ENCODE measurements around the gene APOO.

Gene APOO

DNA sequence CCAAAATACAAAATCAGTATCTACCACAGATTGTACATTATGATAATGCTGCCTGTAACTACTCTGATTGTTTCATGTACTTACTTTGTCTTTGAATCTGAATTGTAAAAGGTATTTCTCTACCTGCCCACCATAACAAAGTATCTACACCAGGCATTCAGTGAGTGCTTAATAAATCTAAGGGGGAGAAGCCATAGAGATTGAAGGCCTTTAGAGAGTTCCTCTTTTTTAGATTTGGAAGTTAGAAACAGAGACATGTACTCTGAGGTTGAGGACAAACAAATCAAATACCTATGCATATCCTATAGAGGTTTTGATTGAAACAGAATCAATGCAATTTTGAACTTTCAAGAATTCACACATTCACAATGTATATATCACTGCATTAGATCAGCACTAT is 82.1 kb downstream of the APOO start:
- DNase-seq (ENCODE audit: low spot score) = no peak
- TF ChIP-seq, protein P1, sequence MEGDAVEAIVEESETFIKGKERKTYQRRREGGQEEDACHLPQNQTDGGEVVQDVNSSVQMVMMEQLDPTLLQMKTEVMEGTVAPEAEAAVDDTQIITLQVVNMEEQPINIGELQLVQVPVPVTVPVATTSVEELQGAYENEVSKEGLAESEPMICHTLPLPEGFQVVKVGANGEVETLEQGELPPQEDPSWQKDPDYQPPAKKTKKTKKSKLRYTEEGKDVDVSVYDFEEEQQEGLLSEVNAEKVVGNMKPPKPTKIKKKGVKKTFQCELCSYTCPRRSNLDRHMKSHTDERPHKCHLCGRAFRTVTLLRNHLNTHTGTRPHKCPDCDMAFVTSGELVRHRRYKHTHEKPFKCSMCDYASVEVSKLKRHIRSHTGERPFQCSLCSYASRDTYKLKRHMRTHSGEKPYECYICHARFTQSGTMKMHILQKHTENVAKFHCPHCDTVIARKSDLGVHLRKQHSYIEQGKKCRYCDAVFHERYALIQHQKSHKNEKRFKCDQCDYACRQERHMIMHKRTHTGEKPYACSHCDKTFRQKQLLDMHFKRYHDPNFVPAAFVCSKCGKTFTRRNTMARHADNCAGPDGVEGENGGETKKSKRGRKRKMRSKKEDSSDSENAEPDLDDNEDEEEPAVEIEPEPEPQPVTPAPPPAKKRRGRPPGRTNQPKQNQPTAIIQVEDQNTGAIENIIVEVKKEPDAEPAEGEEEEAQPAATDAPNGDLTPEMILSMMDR (IDR thresholded peaks at IDR 0.05; ENCODE audit: poor library complexity, severe bottlenecking) = no peak
- no peaks in the 10 kb centered on the region for H3K4me1 ChIP-seq (ENCODE audit: insufficient read depth, poor library complexity, severe bottlenecking)
- ATAC-seq (ENCODE audit: low read depth) = no peak
- no peaks in the 10 kb centered on the region for H3K9me3 ChIP-seq (ENCODE audit: severe bottlenecking)
- no peaks in the 10 kb centered on the region for H3K36me3 ChIP-seq (ENCODE audit: low read depth)
- H3K27me3 ChIP-seq (ENCODE audit: insufficient read depth, poor library complexity, severe bottlenecking) = no peaks in the 10 kb centered on the region
- H3K4me3 ChIP-seq (ENCODE audit: severe bottlenecking) = no peak overlapping the region
- H3K27ac ChIP-seq (ENCODE audit: poor library complexity, severe bottlenecking) = no peak overlapping the region

DNA sequence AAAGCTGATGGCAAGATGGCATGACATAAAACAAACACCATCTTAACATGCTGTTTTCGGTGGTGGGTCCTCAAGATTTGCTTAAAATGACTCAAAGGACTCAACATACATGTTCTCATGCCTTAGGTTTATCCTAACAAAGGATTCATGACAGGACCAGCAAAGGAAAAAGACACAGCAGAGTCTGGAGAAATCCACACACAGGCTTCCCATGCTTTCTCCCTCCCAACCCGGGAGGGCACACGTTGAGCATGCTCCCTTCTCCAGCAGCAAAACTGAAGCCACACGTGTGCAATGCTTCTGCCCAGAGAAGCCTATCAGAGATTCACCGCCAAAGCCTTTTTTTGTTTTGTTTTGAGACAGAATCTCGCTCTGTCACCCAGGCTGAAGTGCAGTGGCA is 84.9 kb downstream of the APOO start:
- TF ChIP-seq, protein P1 (IDR thresholded peaks at IDR 0.05; ENCODE audit: poor library complexity, severe bottlenecking) = no peak
- DNase-seq (ENCODE audit: low spot score) = no peak
- Histone ChIP-seq H3K9me3 (ENCODE audit: severe bottlenecking) (no peaks in the 10 kb centered on the region), H3K27me3 (ENCODE audit: insufficient read depth, poor library complexity, severe bottlenecking) (no peaks in the 10 kb centered on the region), H3K4me1 (ENCODE audit: insufficient read depth, poor library complexity, severe bottlenecking) (peaks cover 4% of the 10 kb centered on the region), H3K36me3 (ENCODE audit: low read depth) (no peaks in the 10 kb centered on the region), H3K4me3 (ENCODE audit: severe bottlenecking) (no peak overlapping the region), H3K27ac (ENCODE audit: poor library complexity, severe bottlenecking) (no peak overlapping the region)
- no peak for ATAC-seq (ENCODE audit: low read depth)

DNA sequence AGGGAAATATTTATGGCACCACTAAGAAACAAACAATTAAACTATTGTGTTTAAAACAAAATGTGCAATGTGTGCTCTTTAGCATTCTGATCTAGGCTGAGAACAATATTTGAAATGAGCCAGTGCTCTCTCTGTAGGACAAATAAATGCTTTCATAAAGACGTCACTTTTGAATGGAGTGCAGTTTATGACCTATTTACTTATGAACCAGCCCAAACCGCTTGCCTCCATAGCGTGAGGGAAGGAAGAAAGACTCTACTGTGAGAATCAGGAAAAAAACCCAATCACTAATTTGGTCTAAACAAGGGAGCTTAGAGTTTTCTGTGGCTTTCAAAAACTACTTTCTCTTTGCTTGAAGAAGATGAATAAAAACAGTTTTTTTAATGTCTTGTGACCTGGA is 85.3 kb downstream of the APOO start:
- H3K27ac ChIP-seq (ENCODE audit: poor library complexity, severe bottlenecking) = no peak overlapping the region
- H3K36me3 ChIP-seq (ENCODE audit: low read depth) = no peaks in the 10 kb centered on the region
- no peak overlapping the region for H3K4me3 ChIP-seq (ENCODE audit: severe bottlenecking)
- no peaks in the 10 kb centered on the region for H3K27me3 ChIP-seq (ENCODE audit: insufficient read depth, poor library complexity, severe bottlenecking)
- peaks cover 4% of the 10 kb centered on the region for H3K4me1 ChIP-seq (ENCODE audit: insufficient read depth, poor library complexity, severe bottlenecking)
- DNase-seq (ENCODE audit: low spot score) (no peak), ATAC-seq (ENCODE audit: low read depth) (0 out of 3 replicates have a peak, but pooled peaks have one; percentile 21)
- TF ChIP-seq, protein P1 (IDR thresholded peaks at IDR 0.05; ENCODE audit: poor library complexity, severe bottlenecking) = no peak
- no peaks in the 10 kb centered on the region for H3K9me3 ChIP-seq (ENCODE audit: severe bottlenecking)

DNA sequence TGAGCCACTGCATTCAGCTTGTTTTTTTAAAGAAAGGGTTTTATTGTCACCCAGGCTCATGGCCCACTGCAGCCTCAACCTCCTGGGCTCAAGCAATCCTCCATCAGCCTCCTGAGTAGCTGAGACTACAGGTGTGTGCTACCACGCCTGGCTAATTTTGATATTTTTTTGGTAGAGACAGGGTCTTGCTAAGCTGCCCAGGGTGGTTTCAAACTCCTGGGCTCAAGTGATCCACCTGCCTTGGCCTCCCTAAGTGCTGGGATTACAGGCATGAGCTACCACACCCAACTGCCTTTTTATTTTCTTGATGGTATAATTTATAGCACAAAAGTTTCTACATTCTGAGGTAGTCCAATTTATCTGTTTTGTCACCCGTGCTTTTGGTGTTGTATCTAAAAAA is 85.9 kb downstream of the APOO start:
- Histone ChIP-seq H3K27me3 (ENCODE audit: insufficient read depth, poor library complexity, severe bottlenecking) (no peaks in the 10 kb centered on the region), H3K4me1 (ENCODE audit: insufficient read depth, poor library complexity, severe bottlenecking) (peaks cover 4% of the 10 kb centered on the region), H3K4me3 (ENCODE audit: severe bottlenecking) (no peak overlapping the region), H3K36me3 (ENCODE audit: low read depth) (no peaks in the 10 kb centered on the region), H3K27ac (ENCODE audit: poor library complexity, severe bottlenecking) (no peak overlapping the region), H3K9me3 (ENCODE audit: severe bottlenecking) (no peaks in the 10 kb centered on the region)
- ATAC-seq (ENCODE audit: low read depth) (no peak), DNase-seq (ENCODE audit: low spot score) (no peak)
- TF ChIP-seq, protein P1 (IDR thresholded peaks at IDR 0.05; ENCODE audit: poor library complexity, severe bottlenecking) = no peak

DNA sequence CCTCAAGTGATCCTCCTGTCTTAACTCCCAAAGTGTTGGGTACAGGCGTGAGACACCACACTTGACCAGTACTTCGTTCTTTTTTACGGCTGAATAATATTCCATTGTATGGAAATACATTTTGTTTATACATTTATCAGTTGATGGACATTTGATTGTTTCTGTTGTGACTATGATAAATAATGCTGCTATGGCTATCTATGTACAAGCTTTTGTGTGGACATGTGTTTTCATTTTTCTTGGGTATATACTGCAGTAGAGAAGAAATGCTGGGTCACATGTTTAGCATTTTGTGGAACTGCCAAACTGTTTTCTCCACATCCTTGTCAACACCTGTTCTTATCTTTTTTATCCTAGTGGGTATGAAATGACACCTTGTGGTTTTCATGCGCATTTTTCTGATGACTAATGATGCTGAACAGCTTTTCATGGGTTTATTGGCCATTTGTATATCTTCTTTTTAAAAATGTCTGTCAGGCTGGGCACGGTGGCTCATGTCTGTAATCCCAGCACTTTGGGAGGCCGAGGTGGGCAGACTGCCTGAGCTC is 87.4 kb downstream of the APOO start:
- Histone ChIP-seq H3K27me3 (ENCODE audit: insufficient read depth, poor library complexity, severe bottlenecking) (no peaks in the 10 kb centered on the region), H3K4me1 (ENCODE audit: insufficient read depth, poor library complexity, severe bottlenecking) (peaks cover 4% of the 10 kb centered on the region), H3K27ac (ENCODE audit: poor library complexity, severe bottlenecking) (no peak overlapping the region), H3K9me3 (ENCODE audit: severe bottlenecking) (no peaks in the 10 kb centered on the region), H3K36me3 (ENCODE audit: low read depth) (no peaks in the 10 kb centered on the region), H3K4me3 (ENCODE audit: severe bottlenecking) (no peak overlapping the region)
- TF ChIP-seq, protein P1 (IDR thresholded peaks at IDR 0.05; ENCODE audit: poor library complexity, severe bottlenecking) = peak; percentile 39
- ATAC-seq (ENCODE audit: low read depth) (peak; percentile 48; the same call in 1 of the 3 replicates), DNase-seq (ENCODE audit: low spot score) (no peak)

Data from RWPE2 (cell line).